Upper lobe of right lung (tissue), 1 donor: Measurements from ENCODE around the gene ZBTB40. TPM values are rescaled to one million over a fixed set of nuclear protein-coding genes. Genes with fewer than 3 reads are reported as not detected.

Experiments used
- ATAC-seq: fragments of 200-7000 bp; cut with Tn5 transposase; one replicate; pipeline ENCODE4 v1.9.1; 2020; ENCODE audit warnings: mild to moderate bottlenecking, moderate library complexity
- DNase-seq: peaks from one replicate; pipeline ENCODE4 v3.0.0-alpha.2; 2020
- H3K27ac ChIP-seq: fragments of 200-600 bp; one replicate; pipeline ENCODE4 v1.8.0; 2022
- H3K27me3 ChIP-seq: fragments of 200-600 bp; one replicate; pipeline ENCODE4 v1.8.0; 2022; ENCODE audit warnings: mild to moderate bottlenecking
- H3K36me3 ChIP-seq: fragments of 200-600 bp; one replicate; pipeline ENCODE4 v1.8.0; 2022
- H3K4me1 ChIP-seq: fragments of 200-600 bp; one replicate; pipeline ENCODE4 v1.8.0; 2022
- H3K4me3 ChIP-seq: fragments of 200-600 bp; one replicate; pipeline ENCODE4 v1.8.0; 2022; ENCODE audit warnings: mild to moderate bottlenecking
- H3K9me3 ChIP-seq: fragments of 200-600 bp; one replicate; pipeline ENCODE4 v1.8.0; 2022
- intact Hi-C: fragments of 100-400 bp; cut with DNase I; formaldehyde crosslinking; loops from one replicate; pipeline ENCODE4 v1.11.0; 2022
- total RNA-seq: library from RNA; stranded (reverse); fragmentation: NEBNext Ultra II Directional; extraction: Animal tissue kit (Norgen Biotek cat#: 25700); gene quantifications from one replicate; pipeline ENCODE4 v1.2.1, GENCODE V29; 2021
- TF ChIP-seq, protein P1 (sequence below): fragments of 200-600 bp; IDR thresholded peaks from one replicate; pipeline ENCODE4 v1.8.0; 2022; ENCODE audit warnings: antibody characterized with exemption
- donor health status: DM: no; HTN: yes; CAD: no; lungs with severe emphysema.

The ZBTB40 gene
- total RNA-seq, 1 donor from 2014 or later, result 24.9 TPM

DNA sequence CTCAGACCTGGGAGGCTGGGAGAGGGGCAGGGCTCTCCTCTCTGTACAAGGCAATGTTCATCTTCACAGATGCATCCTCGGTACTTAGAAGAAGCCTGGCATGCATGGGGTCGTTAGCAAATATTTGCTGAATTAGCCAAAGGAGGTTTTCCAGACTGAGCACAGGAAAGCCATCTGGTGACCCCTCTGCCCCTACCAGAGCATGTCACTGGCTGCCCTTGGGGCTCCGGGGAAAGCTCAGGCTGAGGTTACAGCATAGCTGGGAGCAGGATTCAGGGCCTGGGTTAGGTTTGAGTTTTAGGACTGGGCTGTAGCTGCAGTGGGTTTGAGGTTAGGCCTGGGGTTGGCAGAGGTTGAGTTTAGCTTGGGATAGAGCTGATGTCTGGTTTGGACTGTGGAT is 43.4 kb upstream of the ZBTB40 start:
- intact Hi-C loops, result no loop called here
- Histone ChIP-seq H3K27ac (no peak overlapping the region), H3K36me3 (no peaks in the 10 kb centered on the region), H3K9me3 (no peaks in the 10 kb centered on the region), H3K4me3 (no peak overlapping the region), H3K4me1 (peaks cover 4% of the 10 kb centered on the region), H3K27me3 (no peaks in the 10 kb centered on the region)
- no peak for ATAC-seq
- TF ChIP-seq, protein P1, sequence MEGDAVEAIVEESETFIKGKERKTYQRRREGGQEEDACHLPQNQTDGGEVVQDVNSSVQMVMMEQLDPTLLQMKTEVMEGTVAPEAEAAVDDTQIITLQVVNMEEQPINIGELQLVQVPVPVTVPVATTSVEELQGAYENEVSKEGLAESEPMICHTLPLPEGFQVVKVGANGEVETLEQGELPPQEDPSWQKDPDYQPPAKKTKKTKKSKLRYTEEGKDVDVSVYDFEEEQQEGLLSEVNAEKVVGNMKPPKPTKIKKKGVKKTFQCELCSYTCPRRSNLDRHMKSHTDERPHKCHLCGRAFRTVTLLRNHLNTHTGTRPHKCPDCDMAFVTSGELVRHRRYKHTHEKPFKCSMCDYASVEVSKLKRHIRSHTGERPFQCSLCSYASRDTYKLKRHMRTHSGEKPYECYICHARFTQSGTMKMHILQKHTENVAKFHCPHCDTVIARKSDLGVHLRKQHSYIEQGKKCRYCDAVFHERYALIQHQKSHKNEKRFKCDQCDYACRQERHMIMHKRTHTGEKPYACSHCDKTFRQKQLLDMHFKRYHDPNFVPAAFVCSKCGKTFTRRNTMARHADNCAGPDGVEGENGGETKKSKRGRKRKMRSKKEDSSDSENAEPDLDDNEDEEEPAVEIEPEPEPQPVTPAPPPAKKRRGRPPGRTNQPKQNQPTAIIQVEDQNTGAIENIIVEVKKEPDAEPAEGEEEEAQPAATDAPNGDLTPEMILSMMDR, result no peak
- no peak for DNase-seq

GRCh38 chr1:22410401-22410800 is 41.2 kb upstream of the ZBTB40 start:
- H3K9me3 ChIP-seq, result no peaks in the 10 kb centered on the region
- H3K27ac ChIP-seq, result no peak overlapping the region
- TF ChIP-seq, protein P1, result no peak
- no peak overlapping the region for H3K4me3 ChIP-seq
- intact Hi-C loops, result no loop called here
- no peaks in the 10 kb centered on the region for H3K36me3 ChIP-seq
- DNase-seq (no peak), ATAC-seq (no peak)
- peaks cover 12% of the 10 kb centered on the region for H3K4me1 ChIP-seq
- H3K27me3 ChIP-seq, result no peaks in the 10 kb centered on the region

DNA sequence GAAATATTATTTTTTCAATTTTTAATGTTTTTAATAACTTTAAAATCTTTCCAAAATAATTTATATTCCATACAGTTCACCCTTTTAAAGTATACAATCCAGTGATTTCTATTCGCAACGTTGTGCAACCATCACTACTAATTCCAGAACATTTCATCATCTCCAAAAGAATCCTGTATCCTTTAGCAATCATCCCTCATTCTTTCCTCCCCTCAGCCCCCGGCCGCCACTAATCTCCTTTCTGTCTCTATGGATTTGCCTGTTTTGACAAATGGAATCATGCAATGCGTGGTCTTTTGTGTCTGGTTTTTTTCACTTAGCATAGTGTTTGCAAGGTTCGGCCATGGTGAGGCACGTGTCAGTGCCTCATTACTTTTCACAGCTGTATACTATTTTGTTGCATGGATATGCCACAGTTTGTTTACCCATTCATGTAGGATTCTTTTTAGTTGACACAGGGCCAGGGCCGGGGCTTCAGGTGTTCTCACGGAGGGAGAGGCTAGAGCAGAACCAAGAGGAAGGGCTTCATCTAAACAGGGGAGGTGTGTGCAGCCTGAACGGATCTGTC is 40.6 kb upstream of the ZBTB40 start:
- ATAC-seq (no peak), DNase-seq (no peak)
- Histone ChIP-seq H3K4me1 (peaks cover 12% of the 10 kb centered on the region), H3K4me3 (no peak overlapping the region), H3K27ac (no peak overlapping the region), H3K36me3 (no peaks in the 10 kb centered on the region), H3K9me3 (no peaks in the 10 kb centered on the region), H3K27me3 (no peaks in the 10 kb centered on the region)
- TF ChIP-seq, protein P1, result no peak
- intact Hi-C loops, result no loop called here

DNA sequence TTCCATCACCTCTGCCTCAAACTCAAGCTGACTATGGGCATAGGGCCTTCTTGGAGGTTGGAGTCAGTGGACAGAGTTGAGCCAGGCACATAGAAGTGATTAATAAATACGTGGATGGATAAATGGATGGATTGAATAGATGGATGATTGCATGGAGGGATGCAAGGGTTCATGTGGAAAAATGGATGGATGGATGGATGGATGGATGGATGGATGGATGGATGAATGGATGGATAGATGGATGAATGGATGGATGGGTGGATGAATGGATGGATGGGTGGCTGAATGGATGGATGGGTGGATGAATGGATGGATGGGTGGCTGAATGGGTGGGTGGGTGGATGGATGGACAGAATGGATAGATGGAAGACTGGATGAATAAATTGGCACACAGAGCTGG is 40.1 kb upstream of the ZBTB40 start:
- Histone ChIP-seq H3K27me3 (no peaks in the 10 kb centered on the region), H3K4me3 (no peak overlapping the region), H3K27ac (no peak overlapping the region), H3K4me1 (peaks cover 12% of the 10 kb centered on the region), H3K9me3 (no peaks in the 10 kb centered on the region), H3K36me3 (no peaks in the 10 kb centered on the region)
- TF ChIP-seq, protein P1, result no peak
- intact Hi-C loops, result no loop called here
- ATAC-seq (no peak), DNase-seq (no peak)

GRCh38 chr1:22412932-22413727 is 38.5 kb upstream of the ZBTB40 start:
- intact Hi-C loops, result no loop called here
- Histone ChIP-seq H3K27me3 (no peaks in the 10 kb centered on the region), H3K4me1 (peaks cover 12% of the 10 kb centered on the region), H3K4me3 (no peak overlapping the region), H3K27ac (peak overlapping the region; percentile 55), H3K36me3 (no peaks in the 10 kb centered on the region), H3K9me3 (no peaks in the 10 kb centered on the region)
- DNase-seq, result no peak
- ATAC-seq, result peak; percentile 1
- TF ChIP-seq, protein P1, result no peak
